Endothelial cell of umbilical vein (primary cell): ENCODE measurements around the gene CMTM2. TPM values are rescaled to one million over a fixed set of nuclear protein-coding genes. Genes with fewer than 3 reads are reported as not detected.

Experiments
- BruUV-seq: library from RNA; stranded (reverse); fragments of 400-500 nt; replicated peaks from 2 replicates; lab custom pipeline; 2021; lab: Mats Ljungman, UMichigan
- CTCF ChIA-PET: fragments of 300-600, 350-600 bp; sonication (Branson Sonifier 250); formaldehyde crosslinking; loops from one replicate; lab custom pipeline; 2021; ENCODE audit warnings: antibody characterized with exemption, inconsistent platforms; lab: Charles Lee
- POLR2A ChIA-PET: fragments of 300-600, 350-600 bp; sonication (Branson Sonifier 250); formaldehyde crosslinking; loops from one replicate; lab custom pipeline; 2021; ENCODE audit warnings: antibody characterized with exemption, inconsistent platforms; lab: Charles Lee
- DNase-seq: peaks from one replicate; pipeline ENCODE4 v3.0.0-alpha.2; 2011; ENCODE audit warnings: low read depth, low spot score
- FAIRE-seq: peaks from 2 replicates; lab custom pipeline; 2011; peaks lifted over from hg19 to GRCh38; lab: Jason Lieb, UNC
- H2AFZ ChIP-seq: 2 replicates; pipeline ENCODE4 v1.6.0; 2012; ENCODE audit warnings: low read depth, low read length, control low read depth, inconsistent platforms
- H3K27ac ChIP-seq: 2 replicates; pipeline ENCODE4 v1.5.1; 2011; ENCODE audit warnings: low read depth, mild to moderate bottlenecking, control low read depth, low read length, moderate library complexity; ENCODE audit not compliant: insufficient read depth
- H3K27me3 ChIP-seq, 2 experiments: 2 replicates each; pipeline versions ENCODE4 v1.6.0 to v1.6.1; 2011; ENCODE audit warnings: low read length in 2 of 2, mixed read lengths in 1 of 2; ENCODE audit not compliant: control insufficient read depth in 2 of 2, insufficient read depth in 2 of 2
- H3K36me3 ChIP-seq, 2 experiments: 2 replicates in 1 of 2; 3 replicates in 1 of 2; pipeline ENCODE4 v1.5.1; 2011; ENCODE audit warnings: low read length in 2 of 2, mild to moderate bottlenecking in 1 of 2, moderate library complexity in 1 of 2; ENCODE audit not compliant: control insufficient read depth in 2 of 2, insufficient read depth in 2 of 2; ENCODE audit errors: extremely low read depth in 1 of 2
- H3K4me1 ChIP-seq: 3 replicates; pipeline ENCODE4 v1.5.1; 2011; ENCODE audit warnings: mild to moderate bottlenecking, low read length; ENCODE audit not compliant: control insufficient read depth, insufficient read depth; ENCODE audit errors: extremely low read depth
- H3K4me2 ChIP-seq: 2 replicates; pipeline ENCODE4 v1.6.1; 2011; ENCODE audit warnings: low read length, control low read depth, mixed read lengths; ENCODE audit not compliant: insufficient read depth
- H3K4me3 ChIP-seq, 3 experiments: fragments of 200-600 bp in 1 of 3; sonication (generic), shearing (Covaris generic) in 1 of 3; replicated peaks in 1 of 3; 2 replicates each; pipeline ENCODE4 v1.5.1; 2011 to 2016; ENCODE audit warnings: control low read depth in 3 of 3, low read length in 3 of 3, mild to moderate bottlenecking in 2 of 3, inconsistent platforms in 1 of 3, low read depth in 1 of 3, moderate library complexity in 1 of 3; ENCODE audit not compliant: insufficient read depth in 1 of 3
- H3K79me2 ChIP-seq: 2 replicates; pipeline ENCODE4 v1.6.0; 2012; ENCODE audit warnings: low read length, inconsistent platforms; ENCODE audit not compliant: control insufficient read depth, insufficient read depth
- H3K9ac ChIP-seq: replicated peaks from 2 replicates; pipeline ENCODE3; 2011; ENCODE audit warnings: low read length, control low read depth; ENCODE audit not compliant: insufficient read depth; ENCODE audit errors: extremely low read depth
- H3K9me1 ChIP-seq: replicated peaks from 3 replicates; pipeline ENCODE4 v1.6.0; 2011; ENCODE audit warnings: mild to moderate bottlenecking, low read length; ENCODE audit not compliant: control insufficient read depth, insufficient read depth; ENCODE audit errors: extremely low read depth
- H3K9me3 ChIP-seq: replicated peaks from 2 replicates; pipeline ENCODE4 v1.5.1; 2012; ENCODE audit warnings: low read length, inconsistent platforms; ENCODE audit not compliant: control insufficient read depth, insufficient read depth
- H4K20me1 ChIP-seq: replicated peaks from 2 replicates; pipeline ENCODE3; 2011; ENCODE audit warnings: mild to moderate bottlenecking, low read length; ENCODE audit not compliant: control insufficient read depth, insufficient read depth; ENCODE audit errors: extremely low read depth
- EZH2 ChIP-seq: IDR thresholded peaks from 2 replicates; pipeline ENCODE4 v1.6.1; 2012; ENCODE audit warnings: borderline replicate concordance, low read depth, mild to moderate bottlenecking, moderate library complexity, low read length, inconsistent platforms; ENCODE audit not compliant: severe bottlenecking
- FOS ChIP-seq: IDR thresholded peaks from 2 replicates; pipeline ENCODE4 v1.6.1; 2011; ENCODE audit warnings: mild to moderate bottlenecking, low read length, moderate library complexity, borderline replicate concordance; ENCODE audit not compliant: insufficient read depth
- GATA2 ChIP-seq: IDR thresholded peaks from 2 replicates; pipeline ENCODE4 v1.7.0; 2011; ENCODE audit warnings: low read depth, mild to moderate bottlenecking, moderate library complexity, mixed read lengths, low read length; ENCODE audit not compliant: insufficient read length, insufficient read depth
- JUN ChIP-seq: IDR thresholded peaks from 2 replicates; pipeline ENCODE4 v1.6.1; 2011; ENCODE audit warnings: borderline replicate concordance, low read depth; ENCODE audit not compliant: insufficient read length, insufficient read depth
- MYC ChIP-seq: IDR thresholded peaks from one replicate; pipeline ENCODE4 v1.6.1; 2011; ENCODE audit warnings: mild to moderate bottlenecking, low read depth, low read length
- POLR2AphosphoS5 ChIP-seq: IDR thresholded peaks from 2 replicates; pipeline ENCODE4 v1.6.1; 2012; ENCODE audit warnings: low read depth, mild to moderate bottlenecking, control low read depth, low read length, moderate library complexity; ENCODE audit not compliant: insufficient read depth
- dilution Hi-C: fragments of 300-500 bp; cut with MboI; formaldehyde crosslinking; loops from one replicate; pipeline ENCODE4 v1.15.0; 2019; ENCODE audit warnings: low sequenced_read_pairs; ENCODE audit not compliant: extremely low pct_ligation_motif_present
- intact Hi-C: fragments of 100-400 bp; cut with micrococcal nuclease; formaldehyde crosslinking; loops from one replicate; pipeline ENCODE4 v1.10.0; 2022
- polyA plus RNA-seq, 4 experiments: library from polyadenylated mRNA; depleted of rRNA in 3 of 4; stranded (reverse) in 3 of 4; unstranded in 1 of 4; fragments of >200 nt; gene quantifications; 2 replicates each; pipeline versions ENCODE4 v1.2.1 to v1.2.3, GENCODE V29; 2011 to 2012; ENCODE audit warnings: missing spikeins in 1 of 4
- total RNA-seq: library from RNA; stranded (reverse); gene quantifications from 2 replicates; pipeline ENCODE4 v1.2.3, GENCODE V29; 2021
- TF ChIP-seq, protein P1 (sequence below), 2 donors: IDR thresholded peaks; 1 replicate in 1 of 2; 2 replicates in 1 of 2; pipeline ENCODE4 v1.5.1; 2011; ENCODE audit warnings: low read length in 2 of 2, mild to moderate bottlenecking in 2 of 2, moderate library complexity in 2 of 2, control low read depth in 1 of 2, inconsistent platforms in 1 of 2, low read depth in 1 of 2; ENCODE audit not compliant: insufficient read depth in 1 of 2; ENCODE audit errors: extremely low read depth in 1 of 2
- TF ChIP-seq, protein P2 (sequence below): IDR thresholded peaks from 2 replicates; pipeline ENCODE4 v1.6.1; 2011; ENCODE audit not compliant: insufficient read depth, insufficient read length

The CMTM2 gene
- total and polyA plus RNA-seq, 2 donors (not counting 3 experiments of a cell fraction or from before 2014, with no cell fraction given) = not detected

DNA sequence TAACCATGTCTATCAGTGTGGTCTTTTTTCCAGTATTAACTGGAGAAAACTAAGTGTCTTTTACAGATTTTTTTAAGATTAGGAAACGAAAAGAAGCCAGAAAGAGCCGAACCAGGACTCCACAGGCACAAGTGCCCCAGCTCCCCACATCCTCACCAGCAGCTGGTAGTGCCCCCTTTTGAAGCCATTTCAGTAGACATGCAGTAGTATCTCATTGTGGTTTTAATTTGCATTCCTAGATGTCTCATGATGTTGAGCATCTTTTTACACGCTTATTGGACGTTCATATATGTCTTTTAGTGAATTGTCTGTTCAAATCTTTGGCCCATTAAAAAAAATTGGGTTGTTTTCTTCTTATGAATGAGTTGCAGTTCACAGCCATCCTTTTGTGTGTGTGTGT, 20.5 kb downstream of the CMTM2 start:
- H3K27ac ChIP-seq = no peak overlapping the region
- H3K27me3 ChIP-seq = peaks cover 0 to 13% of the 10 kb centered on the region in 2 experiments
- H3K36me3 ChIP-seq = no peaks in the 10 kb centered on the region
- intact Hi-C loops = no loop called here
- ChIA-PET POLR2A (no interaction called here), CTCF (interaction anchor here (1.3 to 4.2 kb wide), 3 partner anchors 8 to 273 kb away, joined by 3 to 26 read pairs (median 5); no protein-coding TSS in a partner anchor)
- no peaks in the 10 kb centered on the region for H3K9me3 ChIP-seq
- FAIRE-seq (no peak), DNase-seq (no peak)
- no peaks in the 10 kb centered on the region for H3K79me2 ChIP-seq
- H3K9ac ChIP-seq = no peak overlapping the region
- peaks cover 5% of the 10 kb centered on the region for H3K4me1 ChIP-seq
- dilution Hi-C loops = no loop called here
- H4K20me1 ChIP-seq = no peaks in the 10 kb centered on the region
- H3K4me2 ChIP-seq = no peak overlapping the region
- no peak overlapping the region for H3K4me3 ChIP-seq
- BruUV-seq = no TSS peak
- TF ChIP-seq JUN = no peak
- TF ChIP-seq EZH2 = no peak
- TF ChIP-seq GATA2 = no peak
- no peak for TF ChIP-seq FOS
- TF ChIP-seq, protein P1, sequence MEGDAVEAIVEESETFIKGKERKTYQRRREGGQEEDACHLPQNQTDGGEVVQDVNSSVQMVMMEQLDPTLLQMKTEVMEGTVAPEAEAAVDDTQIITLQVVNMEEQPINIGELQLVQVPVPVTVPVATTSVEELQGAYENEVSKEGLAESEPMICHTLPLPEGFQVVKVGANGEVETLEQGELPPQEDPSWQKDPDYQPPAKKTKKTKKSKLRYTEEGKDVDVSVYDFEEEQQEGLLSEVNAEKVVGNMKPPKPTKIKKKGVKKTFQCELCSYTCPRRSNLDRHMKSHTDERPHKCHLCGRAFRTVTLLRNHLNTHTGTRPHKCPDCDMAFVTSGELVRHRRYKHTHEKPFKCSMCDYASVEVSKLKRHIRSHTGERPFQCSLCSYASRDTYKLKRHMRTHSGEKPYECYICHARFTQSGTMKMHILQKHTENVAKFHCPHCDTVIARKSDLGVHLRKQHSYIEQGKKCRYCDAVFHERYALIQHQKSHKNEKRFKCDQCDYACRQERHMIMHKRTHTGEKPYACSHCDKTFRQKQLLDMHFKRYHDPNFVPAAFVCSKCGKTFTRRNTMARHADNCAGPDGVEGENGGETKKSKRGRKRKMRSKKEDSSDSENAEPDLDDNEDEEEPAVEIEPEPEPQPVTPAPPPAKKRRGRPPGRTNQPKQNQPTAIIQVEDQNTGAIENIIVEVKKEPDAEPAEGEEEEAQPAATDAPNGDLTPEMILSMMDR (IDR thresholded peaks at IDR 0.05; ENCODE audit: extremely low read depth in 1 of 2, insufficient read depth in 1 of 2, low read depth in 1 of 2, low read length in 2 of 2) = no peak
- TF ChIP-seq, protein P2, sequence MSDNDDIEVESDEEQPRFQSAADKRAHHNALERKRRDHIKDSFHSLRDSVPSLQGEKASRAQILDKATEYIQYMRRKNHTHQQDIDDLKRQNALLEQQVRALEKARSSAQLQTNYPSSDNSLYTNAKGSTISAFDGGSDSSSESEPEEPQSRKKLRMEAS = no peak
- no peak for TF ChIP-seq POLR2AphosphoS5
- TF ChIP-seq MYC = no peak
- H2AFZ ChIP-seq = no peak overlapping the region
- H3K9me1 ChIP-seq = no peaks in the 10 kb centered on the region
